Gastroesophageal sphincter (tissue), 4 donors: ENCODE results near the gene LDLRAD2. TPM values are rescaled to one million over a fixed set of nuclear protein-coding genes. Genes with fewer than 3 reads are reported as not detected.
A peak's percentile ranks its signal among the peaks of the same experiment; 100 is the strongest.

Experiments used
- ATAC-seq: fragments of 150-250 bp; one replicate; pipeline ENCODE4 v1.9.1; 2016; ENCODE audit warnings: mild to moderate bottlenecking, moderate library complexity
- H3K27ac ChIP-seq, 4 donors: fragments of 200-600 bp; sonication (generic) in 3 of 4; 1 replicate in 3 of 4; 2 replicates in 1 of 4; pipeline ENCODE4 v1.5.1; 2016 to 2019
- H3K27me3 ChIP-seq: fragments of 200-600 bp; sonication (generic); one replicate; pipeline ENCODE4 v1.5.1; 2019
- H3K36me3 ChIP-seq, 2 donors: fragments of 200-600 bp; sonication (generic); one replicate each; pipeline ENCODE4 v1.5.1; 2019; ENCODE audit warnings: control low read depth in 1 of 2
- H3K4me1 ChIP-seq, 3 donors: fragments of 200-600 bp; sonication (generic); 1 replicate in 2 of 3; 2 replicates in 1 of 3; pipeline ENCODE4 v1.5.1; 2016 to 2019; ENCODE audit warnings: control low read depth in 2 of 3
- H3K4me3 ChIP-seq, 2 donors: fragments of 200-600 bp; sonication (generic); one replicate each; pipeline ENCODE4 v1.5.1; 2019; ENCODE audit warnings: mild to moderate bottlenecking in 1 of 2, moderate library complexity in 1 of 2
- H3K9me3 ChIP-seq, 3 donors: fragments of 200-600 bp; sonication (generic); one replicate each; pipeline ENCODE4 v1.5.1; 2017 to 2019; ENCODE audit warnings: control low read depth in 2 of 3
- EP300 ChIP-seq: sonication (generic); formaldehyde crosslinking; IDR thresholded peaks from one replicate; pipeline ENCODE4 v1.6.1; 2017; ENCODE audit warnings: antibody characterized with exemption, mild to moderate bottlenecking
- POLR2A ChIP-seq, 2 donors: fragments of 450-650 bp; IDR thresholded peaks; one replicate each; pipeline ENCODE4 v1.6.1; 2017; ENCODE audit warnings: antibody characterized with exemption in 2 of 2, mild to moderate bottlenecking in 2 of 2, moderate library complexity in 1 of 2
- POLR2AphosphoS5 ChIP-seq: sonication (generic); formaldehyde crosslinking; IDR thresholded peaks from one replicate; pipeline ENCODE4 v1.6.1; 2017; ENCODE audit warnings: antibody characterized with exemption
- WGBS, 2 donors: methylation state at CpG; one replicate each; pipeline ENCODE4 v1.1.5; 2018; ENCODE audit warnings: low coverage in 1 of 2; 5-methylcytosine and 5-hydroxymethylcytosine counted together
- total RNA-seq, 4 donors: library from RNA; depleted of rRNA; stranded (reverse); fragments of >200 nt; gene quantifications; one replicate each; pipeline ENCODE4 v1.1.0, GENCODE V29; 2016
- TF ChIP-seq, protein P1 (sequence below), 4 experiments: fragments of 200-600 bp in 2 of 4; fragments of 450-650 bp in 2 of 4; sonication (generic) in 1 of 4; IDR thresholded peaks; one replicate each; pipeline ENCODE4 v1.5.1; 2017 to 2019; ENCODE audit warnings: antibody characterized with exemption in 4 of 4, mild to moderate bottlenecking in 2 of 4, moderate library complexity in 2 of 4

The LDLRAD2 gene
- total RNA-seq, 4 donors from 2014 or later: 0.08 TPM; not detected in 3

DNA sequence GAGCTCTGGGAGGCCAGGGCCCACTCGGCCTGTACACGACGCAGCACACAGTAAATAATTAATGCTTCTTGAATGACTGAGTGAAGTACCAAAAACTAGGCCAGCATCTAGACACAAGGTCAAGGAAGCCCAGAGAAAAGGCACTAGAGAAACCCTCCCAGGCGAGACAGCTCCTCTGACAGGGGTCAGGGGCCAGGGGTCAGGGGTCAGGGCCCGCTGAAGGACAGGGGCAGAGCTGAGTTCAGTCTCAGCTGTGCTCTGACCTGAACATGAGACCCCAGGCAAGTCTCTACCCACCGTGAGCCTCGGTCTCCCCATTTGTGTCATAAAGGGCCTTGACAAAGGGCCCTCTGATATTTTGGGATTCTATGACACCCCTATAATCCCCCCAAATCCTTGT lies 56.4 kb downstream of the LDLRAD2 start:
- Histone ChIP-seq H3K9me3 (no peaks in the 10 kb centered on the region), H3K36me3 (peaks cover 0 to 97% of the 10 kb centered on the region in 2 donors), H3K27ac (peak overlapping the region in 3 of 4 donors; percentile 80 to 91 (median 81)), H3K4me3 (no peak overlapping the region), H3K27me3 (no peaks in the 10 kb centered on the region), H3K4me1 (peaks cover 0 to 67% (median 13%) of the 10 kb centered on the region in 3 donors)
- 67% methylated on average over 3 of the region's 7 CpGs; no CpG with 5 or more reads in 1 of the 2 donors for WGBS, 2 donors
- TF ChIP-seq, protein P1, sequence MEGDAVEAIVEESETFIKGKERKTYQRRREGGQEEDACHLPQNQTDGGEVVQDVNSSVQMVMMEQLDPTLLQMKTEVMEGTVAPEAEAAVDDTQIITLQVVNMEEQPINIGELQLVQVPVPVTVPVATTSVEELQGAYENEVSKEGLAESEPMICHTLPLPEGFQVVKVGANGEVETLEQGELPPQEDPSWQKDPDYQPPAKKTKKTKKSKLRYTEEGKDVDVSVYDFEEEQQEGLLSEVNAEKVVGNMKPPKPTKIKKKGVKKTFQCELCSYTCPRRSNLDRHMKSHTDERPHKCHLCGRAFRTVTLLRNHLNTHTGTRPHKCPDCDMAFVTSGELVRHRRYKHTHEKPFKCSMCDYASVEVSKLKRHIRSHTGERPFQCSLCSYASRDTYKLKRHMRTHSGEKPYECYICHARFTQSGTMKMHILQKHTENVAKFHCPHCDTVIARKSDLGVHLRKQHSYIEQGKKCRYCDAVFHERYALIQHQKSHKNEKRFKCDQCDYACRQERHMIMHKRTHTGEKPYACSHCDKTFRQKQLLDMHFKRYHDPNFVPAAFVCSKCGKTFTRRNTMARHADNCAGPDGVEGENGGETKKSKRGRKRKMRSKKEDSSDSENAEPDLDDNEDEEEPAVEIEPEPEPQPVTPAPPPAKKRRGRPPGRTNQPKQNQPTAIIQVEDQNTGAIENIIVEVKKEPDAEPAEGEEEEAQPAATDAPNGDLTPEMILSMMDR (IDR thresholded peaks at IDR 0.05): no peak
- no peak for TF ChIP-seq POLR2AphosphoS5
- TF ChIP-seq EP300: no peak
- no peak for TF ChIP-seq POLR2A (IDR thresholded peaks at IDR 0.05)
- no peak for ATAC-seq

DNA sequence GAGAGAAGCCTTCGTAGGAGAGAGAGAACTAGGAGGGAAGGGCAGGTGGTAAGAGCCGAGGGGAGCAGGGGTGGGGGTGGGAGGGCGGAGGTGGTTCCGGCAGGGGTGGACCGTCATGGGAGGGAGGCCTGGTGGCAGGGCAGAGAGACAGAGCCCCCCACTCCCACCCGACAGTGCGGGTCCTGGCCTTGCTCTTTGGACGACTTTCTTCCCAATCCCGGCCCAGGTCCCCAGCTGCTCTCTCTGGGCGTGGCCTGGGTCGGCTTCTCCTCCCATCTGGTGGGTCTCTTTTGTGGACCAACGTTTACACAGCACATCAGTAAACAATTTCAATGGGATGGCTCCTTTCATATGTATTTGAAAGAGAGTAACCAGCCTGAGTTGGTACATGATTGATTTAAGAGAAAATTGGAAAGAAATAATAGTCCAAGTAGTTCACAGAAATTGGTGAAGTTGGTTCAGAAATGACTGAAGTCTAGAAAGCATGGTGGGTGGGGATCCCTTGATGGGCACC lies 56.9 kb downstream of the LDLRAD2 start:
- no peak overlapping the region for H3K4me3 ChIP-seq
- H3K36me3 ChIP-seq: peaks cover 0 to 97% of the 10 kb centered on the region in 2 donors
- H3K4me1 ChIP-seq: peaks cover 0 to 68% (median 13%) of the 10 kb centered on the region in 3 donors
- H3K9me3 ChIP-seq: no peaks in the 10 kb centered on the region
- TF ChIP-seq EP300: no peak
- no peak for TF ChIP-seq POLR2AphosphoS5
- TF ChIP-seq POLR2A (IDR thresholded peaks at IDR 0.05): no peak
- TF ChIP-seq, protein P1 (IDR thresholded peaks at IDR 0.05): no peak
- WGBS, 2 donors: 40 to 74% methylated on average over 2 to 7 of the region's 12 CpGs
- peak overlapping the region; percentile 3 to 91 (median 80) for H3K27ac ChIP-seq
- ATAC-seq: no peak
- H3K27me3 ChIP-seq: no peaks in the 10 kb centered on the region

DNA sequence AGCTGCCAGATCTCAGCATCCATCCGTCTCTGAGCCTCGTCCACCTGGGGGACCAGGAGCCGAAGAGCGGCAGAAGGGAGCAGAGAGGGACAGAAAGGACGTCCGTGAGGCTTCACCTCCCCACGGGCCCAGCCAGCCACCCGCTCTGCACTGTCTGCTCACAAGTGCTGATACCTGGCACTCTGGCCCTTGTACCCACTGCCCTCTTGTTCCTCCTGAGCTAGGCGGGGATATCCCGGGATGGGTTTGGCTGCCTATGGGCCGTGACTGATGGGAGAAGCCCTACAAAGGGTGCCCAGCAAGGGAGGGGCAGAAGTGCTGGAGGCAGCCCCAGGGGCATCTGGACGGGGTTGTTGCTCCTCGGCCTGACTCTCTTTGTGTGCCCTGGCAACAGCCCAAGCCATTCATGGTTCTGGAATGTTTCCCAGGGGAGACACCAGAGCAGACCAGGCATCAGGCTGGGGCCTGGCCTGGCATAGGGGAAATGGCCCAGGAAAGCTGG lies 57.6 kb downstream of the LDLRAD2 start:
- ATAC-seq: peak; percentile 88
- Histone ChIP-seq H3K27me3 (no peaks in the 10 kb centered on the region), H3K4me3 (no peak overlapping the region), H3K4me1 (peaks cover 0 to 68% (median 13%) of the 10 kb centered on the region in 3 donors), H3K36me3 (peaks cover 0 to 97% of the 10 kb centered on the region in 2 donors), H3K27ac (peak overlapping the region; percentile 24 to 91 (median 80)), H3K9me3 (no peaks in the 10 kb centered on the region)
- 0 to 58% methylated on average over 2 to 5 of the region's 13 CpGs for WGBS, 2 donors
- peak; percentile 88 for TF ChIP-seq POLR2AphosphoS5
- TF ChIP-seq EP300: no peak
- TF ChIP-seq, protein P1 (IDR thresholded peaks at IDR 0.05): no peak
- TF ChIP-seq POLR2A (IDR thresholded peaks at IDR 0.05): no peak

DNA sequence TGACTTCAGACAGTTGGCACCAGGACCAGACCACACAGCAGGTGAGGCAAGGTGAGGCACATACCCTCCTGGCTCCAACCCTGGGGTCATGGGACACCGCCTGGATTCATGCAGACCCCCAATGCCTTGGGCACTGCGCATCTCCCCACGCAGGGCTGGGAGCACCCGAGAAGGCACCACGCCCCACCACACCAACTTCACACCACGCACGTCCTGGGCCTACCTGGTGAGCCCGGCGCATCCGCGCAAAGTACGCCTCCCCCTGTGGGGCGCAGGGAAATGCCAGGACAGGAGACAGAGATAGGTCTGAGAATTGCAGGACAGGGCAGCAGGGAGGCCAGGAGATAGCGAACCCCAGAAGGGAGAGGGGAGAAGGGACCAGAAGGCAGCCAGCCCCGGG lies 58.5 kb downstream of the LDLRAD2 start:
- peak overlapping the region in 3 of 4 donors; percentile 80 to 91 (median 81) for H3K27ac ChIP-seq
- H3K9me3 ChIP-seq: no peaks in the 10 kb centered on the region
- H3K4me3 ChIP-seq: no peak overlapping the region
- TF ChIP-seq POLR2AphosphoS5 (no peak), EP300 (no peak), POLR2A (IDR thresholded peaks at IDR 0.05) (no peak)
- TF ChIP-seq, protein P1 (IDR thresholded peaks at IDR 0.05): no peak
- ATAC-seq: no peak
- peaks cover 0 to 76% (median 13%) of the 10 kb centered on the region in 3 donors for H3K4me1 ChIP-seq
- WGBS, 2 donors: 80% methylated on average over 1 of the region's 15 CpGs; no CpG with 5 or more reads in 1 of the 2 donors
- H3K36me3 ChIP-seq: peaks cover 0 to 97% of the 10 kb centered on the region in 2 donors
- H3K27me3 ChIP-seq: no peaks in the 10 kb centered on the region

DNA sequence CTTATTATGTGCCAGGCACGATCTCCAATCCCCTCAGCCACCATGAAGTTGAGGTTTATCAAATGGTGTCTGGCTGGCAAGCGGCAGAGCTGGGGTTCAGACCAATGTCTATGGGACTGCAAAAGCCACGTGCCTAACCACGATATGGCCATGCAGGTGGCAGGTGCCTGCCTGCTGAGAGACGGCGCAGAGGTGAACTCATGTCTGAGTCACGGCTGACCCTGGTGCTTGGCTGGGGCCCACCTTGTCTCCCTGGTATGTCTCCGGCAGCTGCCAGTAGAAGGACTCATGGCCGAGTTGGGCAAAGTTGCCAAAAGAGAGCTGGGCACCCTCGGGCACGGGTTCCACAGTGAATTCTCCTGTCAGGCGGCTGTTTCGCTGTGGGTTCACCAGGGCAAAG lies 59.9 kb downstream of the LDLRAD2 start:
- Histone ChIP-seq H3K4me1 (peaks cover 0 to 69% (median 13%) of the 10 kb centered on the region in 3 donors), H3K27me3 (no peaks in the 10 kb centered on the region), H3K9me3 (no peaks in the 10 kb centered on the region), H3K27ac (peak overlapping the region in 3 of 4 donors; percentile 80 to 81 (median 80)), H3K4me3 (no peak overlapping the region), H3K36me3 (peaks cover 0 to 98% of the 10 kb centered on the region in 2 donors)
- no peak for ATAC-seq
- TF ChIP-seq POLR2A (IDR thresholded peaks at IDR 0.05) (no peak), POLR2AphosphoS5 (peak; percentile 41), EP300 (no peak)
- TF ChIP-seq, protein P1 (IDR thresholded peaks at IDR 0.05): no peak
- 51% methylated on average over 3 of the region's 13 CpGs; no CpG with 5 or more reads in 1 of the 2 donors for whole genome bisulfite sequencing, 2 donors
